Measurements from ENCODE around the gene MPP3. TPM values are rescaled to one million over a fixed set of nuclear protein-coding genes. Genes with fewer than 3 reads are reported as not detected.

MPP3 gene
- total RNA-seq, 1 experiment from 2014 or later, result 6.9 TPM

GRCh38 chr17:43810226-43810715 lies 22.7 kb downstream of the MPP3 start:
- no peak for TF ChIP-seq CTCF (conservative IDR thresholded peaks at IDR 0.05)

More at GRCh38 chr17:43810226-43810715, 22.7 kb downstream of the MPP3 start:
- Histone ChIP-seq H2BK5ac (ENCODE audit: insufficient read length, low read length) (no peak overlapping the region), H3K4ac (ENCODE audit: low read depth, low read length) (no peak overlapping the region), H2BK15ac (ENCODE audit: low read depth, low read length) (no peak overlapping the region), H2BK20ac (ENCODE audit: low read depth, low read length, poor library complexity, severe bottlenecking) (no peak overlapping the region), H3K79me1 (ENCODE audit: insufficient read depth, low read depth, low read length, poor library complexity, severe bottlenecking) (no peaks in the 10 kb centered on the region), H3K27ac (ENCODE audit: insufficient read length, low read depth, low read length) (no peak overlapping the region), H4K8ac (replicated peaks; ENCODE audit: insufficient read length, low read depth, low read length) (no peak overlapping the region), H3K79me2 (ENCODE audit: insufficient read depth, low read length) (no peaks in the 10 kb centered on the region), H3K14ac (ENCODE audit: insufficient read depth, low read length) (no peak overlapping the region), H3K4me1 (ENCODE audit: insufficient read depth, low read length) (no peaks in the 10 kb centered on the region), H2BK120ac (ENCODE audit: low read depth, low read length, poor library complexity, severe bottlenecking) (no peak overlapping the region), H3K9ac (ENCODE audit: extremely low read depth, insufficient read length, low read length) (no peak overlapping the region), H3K4me2 (ENCODE audit: insufficient read depth, insufficient read length, low read length) (no peak overlapping the region), H3T11ph (ENCODE audit: low read length) (no peak overlapping the region), H3K27me3 (ENCODE audit: insufficient read depth, low read length) (no peaks in the 10 kb centered on the region), H3K23ac (ENCODE audit: insufficient read length, low read depth, low read length) (no peak overlapping the region), H4K20me1 (ENCODE audit: control insufficient read depth, insufficient read depth, insufficient read length) (no peaks in the 10 kb centered on the region), H4K91ac (ENCODE audit: insufficient read length, low read depth, low read length) (no peak overlapping the region), H2AFZ (ENCODE audit: low read length) (no peak overlapping the region), H4K5ac (ENCODE audit: insufficient read length, low read depth, low read length) (no peak overlapping the region), H3K23me2 (ENCODE audit: insufficient read length, low read depth, low read length, poor library complexity, severe bottlenecking) (no peaks in the 10 kb centered on the region), H2BK12ac (ENCODE audit: insufficient read length, low read depth, low read length) (no peak overlapping the region), H3K18ac (ENCODE audit: insufficient read length, low read depth, low read length) (no peak overlapping the region), H3K9me3 (ENCODE audit: control insufficient read depth, low read depth, low read length) (no peaks in the 10 kb centered on the region), H2AK5ac (ENCODE audit: insufficient read length, low read length) (no peak overlapping the region), H3K56ac (ENCODE audit: insufficient read length, low read depth, low read length) (no peak overlapping the region)
- Mint-ChIP-seq H3K27ac (no peak overlapping the region), H3K4me3 (no peak overlapping the region), H3K36me3 (ENCODE audit: insufficient read depth in 1 of 3, low read depth in 3 of 3) (peaks cover 0 to 8% (median 2%) of the 10 kb centered on the region in 3 experiments; a peak in 6 of 7 replicates), H3K9me3 (no peaks in the 10 kb centered on the region), H3K27me3 (ENCODE audit: low read depth) (no peaks in the 10 kb centered on the region), H3K4me1 (peaks cover 15 to 16% of the 10 kb centered on the region in 2 experiments)
- WGBS (ENCODE audit: extremely low coverage, insufficient read length, low lambda C conversion rate), result no CpG with 5 or more reads among the region's 4 CpGs
- no peak for DNase-seq

Measured in H9 (cell line).